Glutamatergic neuron (in vitro differentiated cells): ENCODE results near the gene RRP7A. TPM values are rescaled to one million over a fixed set of nuclear protein-coding genes. Genes with fewer than 3 reads are reported as not detected.
"Not testable (repeated sequence)": the region's sequence is repeated elsewhere in the genome, so short reads cannot be mapped to it uniquely, and the experiment has no call there.

Experiments used
- DNase-seq: peaks from one replicate; pipeline ENCODE4 v3.0.0; 2022
- H3K27ac Mint-ChIP-seq: one replicate; pipeline ENCODE4 v1.8.0; 2020; ENCODE audit warnings: mild to moderate bottlenecking, mixed read lengths, inconsistent platforms; ENCODE audit not compliant: unreplicated experiment
- H3K27me3 Mint-ChIP-seq: one replicate; pipeline ENCODE4 v1.8.0; 2020; ENCODE audit warnings: mild to moderate bottlenecking, moderate library complexity, mixed read lengths, inconsistent platforms; ENCODE audit not compliant: unreplicated experiment
- H3K36me3 Mint-ChIP-seq: one replicate; pipeline ENCODE4 v1.8.0; 2020; ENCODE audit warnings: mild to moderate bottlenecking, mixed read lengths, inconsistent platforms; ENCODE audit not compliant: unreplicated experiment
- H3K4me1 Mint-ChIP-seq: one replicate; pipeline ENCODE4 v1.8.0; 2020; ENCODE audit warnings: mild to moderate bottlenecking, low read depth, mixed read lengths, inconsistent platforms; ENCODE audit not compliant: unreplicated experiment
- H3K4me3 Mint-ChIP-seq: one replicate; pipeline ENCODE4 v1.8.0; 2020; ENCODE audit warnings: mild to moderate bottlenecking, mixed read lengths, inconsistent platforms; ENCODE audit not compliant: unreplicated experiment
- H3K9me3 Mint-ChIP-seq: one replicate; pipeline ENCODE4 v1.8.0; 2020; ENCODE audit warnings: mild to moderate bottlenecking, moderate library complexity, mixed read lengths, inconsistent platforms; ENCODE audit not compliant: unreplicated experiment
- long read RNA-seq: library from polyadenylated mRNA; unstranded; transcript quantifications from one replicate; pipeline ENCODE4 v2.0.0, GENCODE V29; 2020; ENCODE audit not compliant: unreplicated experiment
- total RNA-seq: library from RNA; stranded (reverse); fragmentation: NEBNext Ultra II Directional; extraction: Animal tissue kit (Norgen Biotek cat#: 25700); gene quantifications from one replicate; pipeline ENCODE4 v1.2.1, GENCODE V29; 2021; ENCODE audit not compliant: unreplicated experiment
- TF ChIP-seq, protein P1 (sequence below): fragments of 200-600 bp; sonication (generic); IDR thresholded peaks from one replicate; pipeline ENCODE4 v1.5.0; 2021; ENCODE audit not compliant: partially characterized antibody, unreplicated experiment

Gene RRP7A, protein sequence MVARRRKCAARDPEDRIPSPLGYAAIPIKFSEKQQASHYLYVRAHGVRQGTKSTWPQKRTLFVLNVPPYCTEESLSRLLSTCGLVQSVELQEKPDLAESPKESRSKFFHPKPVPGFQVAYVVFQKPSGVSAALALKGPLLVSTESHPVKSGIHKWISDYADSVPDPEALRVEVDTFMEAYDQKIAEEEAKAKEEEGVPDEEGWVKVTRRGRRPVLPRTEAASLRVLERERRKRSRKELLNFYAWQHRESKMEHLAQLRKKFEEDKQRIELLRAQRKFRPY
- 35.1 TPM for total RNA-seq
- long read RNA-seq, transcript RRP7A-201 (7 exons, 3,801 nt): major isoform, 47 of 51 reads
- long read RNA-seq, partial matches to known transcripts: 1 of 51 reads
- long read RNA-seq, other reads (novel, unspliced or antisense): 3 of 51 reads

DNA sequence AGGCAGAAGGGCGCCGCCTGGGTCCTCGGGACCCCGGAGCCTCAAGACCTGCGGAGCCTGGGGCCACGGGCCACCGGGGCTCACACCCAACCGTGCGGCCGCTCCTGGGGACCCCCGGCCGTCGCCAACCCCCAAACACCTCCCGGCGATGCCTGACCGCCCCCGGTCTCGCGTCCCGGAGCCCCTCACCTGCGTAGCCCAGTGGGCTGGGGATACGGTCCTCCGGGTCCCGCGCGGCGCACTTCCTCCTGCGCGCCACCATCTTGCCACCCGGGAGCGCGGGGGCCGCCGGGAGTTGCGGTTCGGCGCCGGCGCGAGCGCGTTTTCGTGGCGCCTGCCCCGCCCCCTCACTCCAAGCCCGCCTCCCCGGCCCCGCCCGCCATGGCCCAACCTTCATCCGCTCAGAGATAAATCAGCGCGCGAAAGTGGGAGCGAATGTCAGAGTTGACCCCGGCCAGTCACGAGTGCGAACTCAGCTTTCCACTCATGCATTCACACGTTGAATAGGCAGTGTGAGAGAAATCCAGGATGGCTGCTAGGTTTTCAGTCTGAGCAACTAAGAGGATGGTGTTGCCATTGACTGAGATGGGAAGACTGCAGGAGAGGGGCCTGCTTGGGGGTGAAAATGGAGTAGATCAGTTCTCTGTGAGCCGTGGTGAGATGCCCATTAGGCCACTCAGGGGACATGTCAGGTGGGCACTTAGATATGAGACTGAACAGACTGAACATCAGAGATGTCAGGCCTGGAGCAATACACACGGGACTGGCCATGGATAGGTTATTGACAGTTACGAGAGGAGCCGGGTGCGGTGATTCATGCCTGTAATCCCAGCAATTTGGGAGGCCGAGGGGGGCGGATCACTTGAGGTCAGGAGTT is at the start of gene RRP7A:
Gene RRP7A (minus strand): TSS at position 272 of the 877 bp plus-strand sequence. CDS start 10 bp downstream, at position 262.
- H3K9me3 Mint-ChIP-seq: peaks cover 3% of the 10 kb centered on the region
- H3K36me3 Mint-ChIP-seq: no peaks in the 10 kb centered on the region
- peak; percentile 92 for DNase-seq
- H3K4me3 Mint-ChIP-seq: peak within 1 kb of the TSS; percentile 97
- H3K4me1 Mint-ChIP-seq: peaks cover 7% of the 10 kb centered on the region
- peaks cover 5% of the 10 kb centered on the region for H3K27me3 Mint-ChIP-seq
- H3K27ac Mint-ChIP-seq: peak within 1 kb of the TSS; percentile 65
- TF ChIP-seq, protein P1, sequence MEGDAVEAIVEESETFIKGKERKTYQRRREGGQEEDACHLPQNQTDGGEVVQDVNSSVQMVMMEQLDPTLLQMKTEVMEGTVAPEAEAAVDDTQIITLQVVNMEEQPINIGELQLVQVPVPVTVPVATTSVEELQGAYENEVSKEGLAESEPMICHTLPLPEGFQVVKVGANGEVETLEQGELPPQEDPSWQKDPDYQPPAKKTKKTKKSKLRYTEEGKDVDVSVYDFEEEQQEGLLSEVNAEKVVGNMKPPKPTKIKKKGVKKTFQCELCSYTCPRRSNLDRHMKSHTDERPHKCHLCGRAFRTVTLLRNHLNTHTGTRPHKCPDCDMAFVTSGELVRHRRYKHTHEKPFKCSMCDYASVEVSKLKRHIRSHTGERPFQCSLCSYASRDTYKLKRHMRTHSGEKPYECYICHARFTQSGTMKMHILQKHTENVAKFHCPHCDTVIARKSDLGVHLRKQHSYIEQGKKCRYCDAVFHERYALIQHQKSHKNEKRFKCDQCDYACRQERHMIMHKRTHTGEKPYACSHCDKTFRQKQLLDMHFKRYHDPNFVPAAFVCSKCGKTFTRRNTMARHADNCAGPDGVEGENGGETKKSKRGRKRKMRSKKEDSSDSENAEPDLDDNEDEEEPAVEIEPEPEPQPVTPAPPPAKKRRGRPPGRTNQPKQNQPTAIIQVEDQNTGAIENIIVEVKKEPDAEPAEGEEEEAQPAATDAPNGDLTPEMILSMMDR: no peak

DNA sequence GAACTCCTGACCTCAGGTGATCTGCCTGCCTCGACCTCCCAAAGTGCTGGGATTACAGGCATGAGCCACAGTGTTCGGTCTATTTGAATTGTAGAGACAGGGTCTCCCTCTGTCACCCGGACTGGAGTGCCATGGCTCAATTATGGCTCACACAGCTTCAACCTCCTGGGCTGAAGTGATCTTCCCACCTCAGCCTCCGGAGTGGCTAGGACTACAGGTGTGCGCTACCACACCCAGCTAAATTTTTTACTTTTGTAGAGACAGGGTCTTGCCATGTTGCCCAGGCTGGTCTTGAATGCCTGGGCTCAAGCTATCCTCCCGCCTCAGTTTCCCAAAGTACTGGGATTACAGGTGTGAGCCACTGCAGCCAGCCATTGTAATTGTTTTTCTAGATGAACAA is 48.4 kb upstream of the RRP7A start:
- not testable (repeated sequence) for H3K27ac Mint-ChIP-seq, H3K36me3 Mint-ChIP-seq, H3K4me3 Mint-ChIP-seq, H3K4me1 Mint-ChIP-seq, H3K9me3 Mint-ChIP-seq, DNase-seq, H3K27me3 Mint-ChIP-seq

DNA sequence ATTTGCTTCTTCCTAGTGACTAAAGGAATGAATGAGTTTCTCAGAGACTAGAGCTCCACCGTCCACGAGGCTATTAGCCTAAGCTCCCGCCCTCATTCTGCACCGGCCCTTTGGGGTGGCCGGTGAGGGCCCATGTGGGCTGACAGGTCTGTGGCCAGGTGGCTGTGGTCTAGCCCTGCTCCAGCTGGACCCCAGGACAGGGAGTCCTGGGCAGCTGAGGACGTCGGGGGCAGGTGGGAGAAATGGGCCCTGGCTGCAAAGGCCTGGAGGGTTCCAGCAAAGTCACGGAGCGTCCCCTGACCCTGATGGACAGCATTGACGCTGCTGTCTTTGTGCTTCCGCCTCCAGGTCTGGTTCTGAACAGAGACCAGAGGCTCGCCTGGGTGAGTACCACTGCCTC is 46.4 kb upstream of the RRP7A start:
- Mint-ChIP-seq H3K27ac (no peak overlapping the region), H3K9me3 (peaks cover 2% of the 10 kb centered on the region), H3K36me3 (no peaks in the 10 kb centered on the region), H3K4me3 (no peak overlapping the region), H3K27me3 (no peaks in the 10 kb centered on the region), H3K4me1 (no peaks in the 10 kb centered on the region)
- DNase-seq: no peak
- TF ChIP-seq, protein P1: no peak

DNA sequence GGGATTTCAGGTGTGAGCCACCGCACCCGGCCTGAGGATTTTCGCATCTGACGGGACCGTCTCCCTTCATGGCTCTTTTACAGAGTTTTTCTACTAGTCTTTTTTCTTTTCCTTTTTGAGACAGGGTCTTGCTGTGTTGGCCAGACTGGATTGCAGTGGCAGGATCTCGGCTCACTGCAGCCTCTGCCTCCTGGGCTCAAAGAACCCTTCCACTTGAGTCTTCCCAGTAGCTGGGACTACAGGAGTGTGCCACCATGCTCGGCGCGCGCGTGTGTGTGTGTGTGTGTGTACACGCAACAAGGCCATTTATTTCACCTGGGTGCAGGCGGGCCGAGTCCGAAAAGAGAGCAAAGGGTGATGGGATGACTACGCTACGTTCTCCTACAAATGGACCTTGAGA is 45.1 kb upstream of the RRP7A start:
- Mint-ChIP-seq H3K27me3 (no peaks in the 10 kb centered on the region), H3K36me3 (no peaks in the 10 kb centered on the region), H3K27ac (no peak overlapping the region), H3K4me3 (no peak overlapping the region), H3K9me3 (peaks cover 3% of the 10 kb centered on the region), H3K4me1 (no peaks in the 10 kb centered on the region)
- TF ChIP-seq, protein P1: no peak
- no peak for DNase-seq

DNA sequence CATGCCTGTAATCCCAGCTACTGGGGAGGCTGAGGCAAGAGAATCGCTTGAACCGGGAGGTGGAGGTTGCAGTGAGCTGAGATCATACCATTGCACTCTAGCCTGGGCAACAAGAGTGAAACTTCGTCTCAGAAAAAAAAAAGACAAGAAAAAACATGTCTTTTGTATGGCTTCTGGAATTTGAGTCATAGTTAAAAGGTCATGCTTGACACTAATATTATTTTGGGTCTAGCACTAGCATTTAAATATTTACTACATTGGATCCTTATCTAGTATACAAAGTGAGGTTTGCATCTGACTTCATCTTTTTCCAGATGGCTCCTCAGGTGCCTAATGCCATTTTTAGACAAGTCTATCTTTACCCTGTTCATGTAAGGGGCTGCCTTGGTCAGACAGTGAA is 44.3 kb upstream of the RRP7A start:
- not testable (repeated sequence) for H3K4me1 Mint-ChIP-seq, H3K27me3 Mint-ChIP-seq, H3K27ac Mint-ChIP-seq, DNase-seq, H3K9me3 Mint-ChIP-seq, H3K36me3 Mint-ChIP-seq, H3K4me3 Mint-ChIP-seq
